Activated naive CD8-positive, alpha-beta T cell treated with anti-CD3 and anti-CD28 coated beads, Interleukin-2, amount 10 ng/mL, durations not matched to agents 7 days and 5 days (primary cell): Measurements from ENCODE around the gene PFKL. TPM values are rescaled to one million over a fixed set of nuclear protein-coding genes. Genes with fewer than 3 reads are reported as not detected.

ENCODE experiments used
- ATAC-seq: fragments of 150-1000 bp; cut with Tn5 transposase; one replicate; pipeline ENCODE4 v1.10.0; 2021; ENCODE audit warnings: low read depth, moderate library complexity
- POLR2A ChIA-PET: fragments of 350-600 bp; sonication (Branson Sonifier 250); formaldehyde crosslinking; loops from one replicate; lab custom pipeline; 2021; ENCODE audit warnings: antibody characterized with exemption; lab: Charles Lee
- DNase-seq: peaks from one replicate; pipeline ENCODE4 v3.0.0; 2021
- H3K27ac Mint-ChIP-seq: one replicate; pipeline ENCODE4 v1.8.0; 2022; ENCODE audit warnings: mild to moderate bottlenecking, mixed read lengths
- H3K27me3 Mint-ChIP-seq: one replicate; pipeline ENCODE4 v1.8.0; 2022; ENCODE audit warnings: mild to moderate bottlenecking, moderate library complexity, mixed read lengths
- H3K36me3 Mint-ChIP-seq: one replicate; pipeline ENCODE4 v1.8.0; 2021; ENCODE audit warnings: mild to moderate bottlenecking, mixed read lengths
- H3K4me1 Mint-ChIP-seq: one replicate; pipeline ENCODE4 v1.8.0; 2021; ENCODE audit warnings: mixed read lengths
- H3K4me3 Mint-ChIP-seq: one replicate; pipeline ENCODE4 v1.8.0; 2022; ENCODE audit warnings: mild to moderate bottlenecking, moderate library complexity, mixed read lengths
- H3K9me3 Mint-ChIP-seq: one replicate; pipeline ENCODE4 v1.8.0; 2021; ENCODE audit warnings: mixed read lengths
- total RNA-seq, 2 experiments: library from RNA; stranded (reverse); gene quantifications; one replicate each; pipeline ENCODE4 v1.2.3, GENCODE V29; 2021

The PFKL gene
- total RNA-seq, 2 experiments from 2014 or later = 183 to 193 TPM

- Mint-ChIP-seq H3K9me3 (no peaks in the 10 kb centered on the region), H3K27ac (no peak within 1 kb of the TSS), H3K4me3 (no peak within 1 kb of the TSS), H3K4me1 (no peaks in the 10 kb centered on the region), H3K27me3 (peaks cover 2% of the 10 kb centered on the region), H3K36me3 (no peaks in the 10 kb centered on the region)
- ATAC-seq (no peak), DNase-seq (no peak)
- POLR2A ChIA-PET = no interaction called here
Measured at GRCh38 chr21:44285138-44285992, 14.5 kb upstream of the PFKL start, which contains the start of gene AIRE. AIRE (plus strand) TSS chr21:44285876; CDS start chr21:44286007, 131 bp downstream.

- no peak for ATAC-seq
- H3K27ac Mint-ChIP-seq = no peak overlapping the region
- POLR2A ChIA-PET = no interaction called here
- no peak overlapping the region for H3K4me3 Mint-ChIP-seq
- H3K27me3 Mint-ChIP-seq = peaks cover 5% of the 10 kb centered on the region
- no peaks in the 10 kb centered on the region for H3K9me3 Mint-ChIP-seq
- H3K4me1 Mint-ChIP-seq = no peaks in the 10 kb centered on the region
- no peaks in the 10 kb centered on the region for H3K36me3 Mint-ChIP-seq
- no peak for DNase-seq
Measured at GRCh38 chr21:44286086-44286715, 13.7 kb upstream of the PFKL start.

DNA sequence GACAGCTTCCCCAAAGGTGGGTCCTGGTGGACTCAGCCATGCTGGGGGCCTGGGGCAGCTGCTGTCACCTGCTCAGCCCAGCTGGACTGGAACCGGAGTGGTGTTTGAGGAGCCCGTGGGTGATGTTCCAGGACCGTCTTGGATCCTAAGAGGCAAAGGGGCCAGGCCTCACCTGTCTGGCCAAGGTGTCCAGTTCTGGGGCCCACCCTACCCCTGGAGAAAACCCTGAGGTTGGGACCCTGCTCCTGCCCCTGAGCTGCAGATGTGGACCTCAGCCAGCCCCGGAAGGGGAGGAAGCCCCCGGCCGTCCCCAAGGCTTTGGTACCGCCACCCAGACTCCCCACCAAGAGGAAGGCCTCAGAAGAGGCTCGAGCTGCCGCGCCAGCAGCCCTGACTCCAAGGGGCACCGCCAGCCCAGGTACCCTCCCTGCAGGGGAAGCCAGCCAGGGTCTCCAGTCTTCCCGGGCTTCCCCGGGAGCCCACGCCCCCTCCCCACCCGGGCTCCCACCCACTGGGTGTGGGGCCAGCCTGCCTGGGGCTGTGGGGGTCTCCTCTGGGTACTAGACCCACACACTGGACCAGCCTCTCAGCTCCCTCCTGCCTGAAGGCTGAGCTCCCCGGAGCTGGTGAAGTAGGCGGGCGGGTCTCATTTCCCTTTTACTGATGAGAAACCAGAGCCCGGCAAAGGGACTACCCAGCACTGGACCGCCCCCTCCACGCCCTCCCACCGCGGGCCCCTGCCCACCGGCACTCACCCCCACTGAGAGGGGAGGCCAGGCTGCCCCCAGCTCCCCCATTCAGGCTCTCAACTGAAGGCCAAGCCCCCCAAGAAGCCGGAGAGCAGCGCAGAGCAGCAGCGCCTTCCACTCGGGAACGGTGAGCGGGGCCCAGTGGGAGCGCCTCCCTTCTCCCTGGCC is 12.9 kb upstream of the PFKL start:
- Mint-ChIP-seq H3K4me1 (no peaks in the 10 kb centered on the region), H3K9me3 (no peaks in the 10 kb centered on the region), H3K27me3 (peaks cover 5% of the 10 kb centered on the region), H3K4me3 (no peak overlapping the region), H3K36me3 (no peaks in the 10 kb centered on the region), H3K27ac (no peak overlapping the region)
- DNase-seq (no peak), ATAC-seq (no peak)
- POLR2A ChIA-PET = no interaction called here

- Mint-ChIP-seq H3K4me1 (no peaks in the 10 kb centered on the region), H3K27me3 (peaks cover 5% of the 10 kb centered on the region), H3K9me3 (no peaks in the 10 kb centered on the region), H3K4me3 (no peak overlapping the region), H3K36me3 (no peaks in the 10 kb centered on the region), H3K27ac (no peak overlapping the region)
- POLR2A ChIA-PET = no interaction called here
- DNase-seq (no peak), ATAC-seq (no peak)
Measured at GRCh38 chr21:44288251-44289110, 11.4 kb upstream of the PFKL start.

DNA sequence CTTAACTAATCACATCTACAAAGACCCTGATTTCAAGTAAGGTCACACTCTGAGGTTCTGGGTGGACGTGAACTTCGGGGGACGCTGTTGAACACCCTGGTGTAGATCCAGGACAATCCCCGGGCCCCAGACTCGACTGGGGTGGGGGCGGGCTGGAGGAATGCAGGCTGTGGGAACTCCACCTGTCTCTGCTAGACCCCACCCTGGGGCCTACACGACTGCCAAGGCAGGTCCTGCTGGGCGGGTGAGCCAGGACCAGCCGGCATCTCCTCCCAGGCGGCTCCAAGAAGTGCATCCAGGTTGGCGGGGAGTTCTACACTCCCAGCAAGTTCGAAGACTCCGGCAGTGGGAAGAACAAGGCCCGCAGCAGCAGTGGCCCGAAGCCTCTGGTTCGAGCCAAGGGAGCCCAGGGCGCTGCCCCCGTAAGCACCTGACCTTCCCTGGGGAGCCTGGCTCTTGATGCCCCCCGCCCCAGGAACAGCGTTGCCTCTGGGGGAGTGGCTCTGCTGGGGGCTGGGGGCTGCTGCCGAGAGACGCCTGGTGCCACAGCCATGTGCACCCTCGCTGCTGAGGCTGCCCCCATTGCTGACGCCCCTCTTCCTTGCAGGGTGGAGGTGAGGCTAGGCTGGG is 10.4 kb upstream of the PFKL start:
- DNase-seq (no peak), ATAC-seq (no peak)
- Mint-ChIP-seq H3K27me3 (peaks cover 3% of the 10 kb centered on the region), H3K9me3 (no peaks in the 10 kb centered on the region), H3K4me3 (no peak overlapping the region), H3K4me1 (no peaks in the 10 kb centered on the region), H3K27ac (no peak overlapping the region), H3K36me3 (no peaks in the 10 kb centered on the region)
- POLR2A ChIA-PET = no interaction called here

- peaks cover 2% of the 10 kb centered on the region for H3K4me1 Mint-ChIP-seq
- H3K27me3 Mint-ChIP-seq = peaks cover 3% of the 10 kb centered on the region
- H3K9me3 Mint-ChIP-seq = no peaks in the 10 kb centered on the region
- ATAC-seq (no peak), DNase-seq (no peak)
- no peak overlapping the region for H3K27ac Mint-ChIP-seq
- POLR2A ChIA-PET = interaction anchor here (0.6 kb wide), 1 partner anchor 12 kb away, joined by 7 read pairs; no protein-coding TSS in a partner anchor
- no peaks in the 10 kb centered on the region for H3K36me3 Mint-ChIP-seq
- no peak overlapping the region for H3K4me3 Mint-ChIP-seq
Measured at GRCh38 chr21:44290327-44291077, 9.4 kb upstream of the PFKL start.

- H3K27ac Mint-ChIP-seq = no peak overlapping the region
- POLR2A ChIA-PET = no interaction called here
- H3K4me1 Mint-ChIP-seq = peaks cover 2% of the 10 kb centered on the region
- ATAC-seq = no peak
- H3K36me3 Mint-ChIP-seq = no peaks in the 10 kb centered on the region
- no peak overlapping the region for H3K4me3 Mint-ChIP-seq
- peaks cover 3% of the 10 kb centered on the region for H3K27me3 Mint-ChIP-seq
- H3K9me3 Mint-ChIP-seq = no peaks in the 10 kb centered on the region
- DNase-seq = no peak
Measured at GRCh38 chr21:44291078-44291935, 8.5 kb upstream of the PFKL start.

GRCh38 chr21:44291936-44292811 is 7.7 kb upstream of the PFKL start:
- Mint-ChIP-seq H3K27me3 (peaks cover 3% of the 10 kb centered on the region), H3K36me3 (no peaks in the 10 kb centered on the region), H3K27ac (no peak overlapping the region), H3K9me3 (no peaks in the 10 kb centered on the region), H3K4me3 (no peak overlapping the region), H3K4me1 (peaks cover 2% of the 10 kb centered on the region)
- no peak for ATAC-seq
- POLR2A ChIA-PET = no interaction called here
- DNase-seq = no peak

DNA sequence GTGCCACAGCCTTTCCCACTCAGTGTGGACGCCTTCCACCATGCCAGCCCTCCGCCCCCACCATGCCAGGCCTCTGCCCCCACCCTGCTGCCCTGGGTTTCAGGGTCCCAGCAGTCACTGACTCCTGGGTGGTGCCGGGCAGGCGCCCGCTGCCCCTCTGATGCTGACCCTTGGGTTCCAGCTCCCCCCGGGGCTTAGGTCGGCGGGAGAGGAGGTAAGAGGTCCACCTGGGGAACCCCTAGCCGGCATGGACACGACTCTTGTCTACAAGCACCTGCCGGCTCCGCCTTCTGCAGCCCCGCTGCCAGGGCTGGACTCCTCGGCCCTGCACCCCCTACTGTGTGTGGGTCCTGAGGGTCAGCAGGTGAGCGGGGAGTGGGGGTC is 7.0 kb upstream of the PFKL start:
- no peaks in the 10 kb centered on the region for H3K36me3 Mint-ChIP-seq
- no peak overlapping the region for H3K4me3 Mint-ChIP-seq
- no peak for DNase-seq
- no peak overlapping the region for H3K27ac Mint-ChIP-seq
- no peaks in the 10 kb centered on the region for H3K9me3 Mint-ChIP-seq
- peaks cover 3% of the 10 kb centered on the region for H3K27me3 Mint-ChIP-seq
- no peak for ATAC-seq
- peaks cover 3% of the 10 kb centered on the region for H3K4me1 Mint-ChIP-seq
- POLR2A ChIA-PET = no interaction called here

GRCh38 chr21:44293551-44294231 is 6.2 kb upstream of the PFKL start:
- peak; percentile 27 for ATAC-seq
- H3K36me3 Mint-ChIP-seq = no peaks in the 10 kb centered on the region
- H3K4me1 Mint-ChIP-seq = peaks cover 8% of the 10 kb centered on the region
- H3K27me3 Mint-ChIP-seq = peaks cover 4% of the 10 kb centered on the region
- POLR2A ChIA-PET = no interaction called here
- no peak for DNase-seq
- no peak overlapping the region for H3K27ac Mint-ChIP-seq
- H3K4me3 Mint-ChIP-seq = no peak overlapping the region
- no peaks in the 10 kb centered on the region for H3K9me3 Mint-ChIP-seq
